Amygdala (tissue), 56 donors: ENCODE measurements around the gene SLC35G6.
"Not testable (repeated sequence)": the region's sequence is repeated elsewhere in the genome, so short reads cannot be mapped to it uniquely, and the experiment has no call there.

ENCODE experiments used
- DNase-seq, 56 donors: peaks; one replicate each; lab custom pipeline; 2025; lab: John Stamatoyannopoulos, UW

Gene SLC35G6

GRCh38 chr17:7459961-7460545, 21.2 kb upstream of the SLC35G6 start:
- no peak for DNase-seq

DNA sequence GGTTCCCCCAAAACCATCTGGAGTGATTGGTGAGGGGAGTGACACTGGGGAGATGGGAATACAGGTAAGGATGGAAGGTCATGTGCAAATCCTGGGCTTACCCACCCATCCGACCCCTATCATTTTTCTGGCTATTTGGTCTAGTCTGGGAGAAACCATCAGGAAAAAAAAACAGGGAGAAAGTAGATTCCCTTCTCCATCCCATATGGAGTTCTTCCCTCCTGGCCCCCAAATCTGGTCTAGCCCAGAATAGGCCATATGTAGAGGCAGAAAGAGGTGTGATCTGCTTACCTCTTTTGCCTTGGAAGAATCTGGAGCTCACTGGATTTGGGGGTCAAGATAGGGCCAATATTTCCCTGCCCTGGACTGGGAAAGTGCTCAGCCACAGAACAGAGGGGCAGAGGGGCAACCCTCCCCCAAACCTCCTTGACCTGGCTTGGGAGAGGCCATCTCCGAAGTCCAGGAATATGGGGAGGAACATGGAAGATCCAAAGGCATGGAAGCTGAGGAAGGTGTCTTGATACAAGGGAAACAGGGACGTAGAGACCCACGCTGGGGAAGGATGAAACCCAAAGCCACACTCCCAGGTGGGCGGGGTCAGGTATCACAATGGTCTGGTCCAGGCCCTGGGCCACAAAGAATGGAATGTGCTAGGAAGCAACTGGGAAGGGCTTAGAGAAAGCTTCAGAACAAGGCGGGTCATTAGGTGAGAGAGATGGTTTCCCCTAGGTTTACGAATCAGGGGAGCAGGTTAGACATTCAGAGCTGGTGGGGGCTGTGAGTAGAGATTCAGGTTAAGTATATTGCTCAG, 20.2 kb upstream of the SLC35G6 start:
- no peak for DNase-seq

DNA sequence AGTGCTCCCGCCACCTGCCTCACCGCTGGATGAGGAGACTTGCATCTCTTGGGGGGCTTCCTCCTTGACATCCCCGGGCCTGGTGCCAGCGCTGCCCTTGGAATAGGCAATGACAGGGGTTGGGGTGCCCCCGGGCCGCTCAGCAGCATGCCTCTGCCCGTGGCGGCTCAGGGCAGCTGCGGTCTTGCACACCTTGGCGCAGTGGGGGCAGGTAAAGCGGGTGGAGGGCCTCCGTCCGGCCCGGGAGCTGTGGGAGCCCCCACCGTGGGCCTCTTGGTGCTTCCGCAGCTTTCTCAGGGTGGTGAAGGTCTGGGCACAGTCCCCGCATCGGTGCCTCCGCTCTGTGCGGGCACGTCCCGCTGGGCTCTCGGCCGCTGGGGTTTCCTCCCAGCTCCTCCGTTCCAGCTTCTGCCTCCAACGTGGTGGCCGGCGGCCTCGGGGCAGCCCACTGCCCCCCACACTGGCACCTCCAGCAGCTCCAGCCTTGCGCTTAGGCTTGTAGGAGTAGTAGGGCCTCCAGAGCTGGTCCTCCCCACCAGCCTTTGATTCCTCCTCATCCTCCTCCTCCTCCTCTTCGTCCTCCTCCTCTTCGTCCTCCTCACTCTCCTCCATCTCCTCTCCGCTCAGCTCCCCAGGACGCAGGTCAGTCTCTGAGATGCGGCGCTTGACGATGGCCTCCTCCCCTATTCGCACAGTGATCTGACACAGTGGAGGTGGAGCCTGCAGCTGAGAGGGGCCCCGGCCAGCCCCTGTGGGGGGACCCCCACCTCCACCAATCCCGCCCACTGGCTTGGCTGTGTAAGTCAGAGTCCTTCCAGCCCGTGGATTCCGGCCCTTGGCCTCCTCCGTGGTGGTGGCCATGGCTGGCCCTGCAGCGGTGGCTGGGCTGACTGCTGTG, 18.5 kb upstream of the SLC35G6 start:
- no peak for DNase-seq

GRCh38 chr17:7463372-7463846, 17.8 kb upstream of the SLC35G6 start:
- no peak for DNase-seq

DNA sequence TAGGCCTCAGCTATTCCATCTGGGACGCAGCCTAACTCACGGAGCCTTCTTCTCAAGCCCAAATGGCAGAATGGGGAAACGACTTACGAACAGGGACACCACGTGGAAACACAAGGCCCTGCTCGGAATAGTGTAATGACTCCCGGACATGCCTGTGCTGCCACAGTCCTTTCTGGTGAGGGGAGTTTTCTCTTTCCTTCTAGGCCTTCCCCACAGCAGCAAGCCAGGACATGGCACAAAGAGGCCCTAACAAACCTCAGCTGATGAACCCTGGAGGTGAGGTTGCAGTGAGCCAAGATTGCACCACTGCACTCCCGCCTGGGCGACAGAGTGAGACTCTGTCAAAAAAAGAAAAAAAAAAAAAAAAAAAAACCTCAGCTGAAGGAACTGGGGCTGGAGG, 17.2 kb upstream of the SLC35G6 start:
- no peak for DNase-seq

DNA sequence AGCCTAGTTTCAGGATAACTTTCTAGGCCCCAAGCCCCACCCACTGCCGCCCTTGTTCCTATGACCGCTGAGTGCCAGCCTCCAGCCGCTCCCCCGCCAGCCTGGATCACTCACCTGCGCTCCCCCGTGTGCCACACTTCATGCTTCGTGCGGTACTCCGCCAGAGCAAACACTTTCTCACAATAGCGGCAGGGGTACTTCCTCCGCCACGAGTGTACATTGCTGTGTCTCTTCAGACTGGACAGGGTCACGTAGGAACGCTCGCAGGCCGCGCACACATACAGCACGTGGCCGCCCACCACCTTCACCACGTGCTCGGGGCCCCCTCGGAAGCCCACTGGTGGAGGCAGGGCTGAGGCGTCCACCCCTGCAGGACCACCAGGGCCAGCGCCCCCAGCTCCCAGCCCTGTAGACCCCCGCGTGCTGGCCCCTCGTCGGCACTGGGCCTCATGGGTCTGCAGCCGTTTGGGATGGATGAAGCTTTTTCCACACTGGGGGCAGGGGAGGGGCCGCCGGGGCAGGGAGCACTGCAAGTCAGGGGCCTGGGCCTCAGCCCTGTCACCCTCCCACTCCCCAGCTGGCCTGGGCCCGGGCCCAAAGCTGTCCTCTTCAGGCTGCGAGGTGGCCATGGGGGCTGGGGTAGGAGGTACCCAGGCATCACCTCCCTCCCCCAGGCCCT, 15.5 kb upstream of the SLC35G6 start:
- DNase-seq, result no peak

GRCh38 chr17:7466318-7466638, 15.0 kb upstream of the SLC35G6 start:
- DNase-seq, result no peak

- DNase-seq, result peak in 8 of 56 donors; percentile 18 to 89 (median 40)
These were observed 14.5 kb upstream of the SLC35G6 start for GRCh38 chr17:7466639-7467341.

- no peak for DNase-seq
These were observed 13.7 kb upstream of the SLC35G6 start for GRCh38 chr17:7467498-7467897.

DNA sequence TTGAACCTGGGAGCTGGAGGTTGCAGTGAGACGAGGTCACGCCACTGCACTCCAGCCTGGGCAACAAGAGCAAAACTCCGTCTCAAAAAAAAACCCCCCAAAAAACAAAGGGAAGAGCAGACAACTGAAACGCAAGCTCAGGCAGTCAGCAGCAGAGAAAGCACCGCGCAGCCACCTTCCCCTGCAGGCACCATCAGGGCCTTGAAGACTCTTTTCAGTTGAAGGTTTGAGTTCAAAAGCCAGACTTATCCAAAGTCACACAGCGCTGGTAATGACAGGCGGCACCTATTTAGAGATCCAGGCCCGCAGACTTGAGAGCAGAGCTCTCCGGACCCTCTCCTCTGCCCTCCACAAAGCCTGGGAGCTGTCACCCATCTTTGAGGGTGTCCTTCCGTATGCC, 13.0 kb upstream of the SLC35G6 start:
- DNase-seq, result no peak

DNA sequence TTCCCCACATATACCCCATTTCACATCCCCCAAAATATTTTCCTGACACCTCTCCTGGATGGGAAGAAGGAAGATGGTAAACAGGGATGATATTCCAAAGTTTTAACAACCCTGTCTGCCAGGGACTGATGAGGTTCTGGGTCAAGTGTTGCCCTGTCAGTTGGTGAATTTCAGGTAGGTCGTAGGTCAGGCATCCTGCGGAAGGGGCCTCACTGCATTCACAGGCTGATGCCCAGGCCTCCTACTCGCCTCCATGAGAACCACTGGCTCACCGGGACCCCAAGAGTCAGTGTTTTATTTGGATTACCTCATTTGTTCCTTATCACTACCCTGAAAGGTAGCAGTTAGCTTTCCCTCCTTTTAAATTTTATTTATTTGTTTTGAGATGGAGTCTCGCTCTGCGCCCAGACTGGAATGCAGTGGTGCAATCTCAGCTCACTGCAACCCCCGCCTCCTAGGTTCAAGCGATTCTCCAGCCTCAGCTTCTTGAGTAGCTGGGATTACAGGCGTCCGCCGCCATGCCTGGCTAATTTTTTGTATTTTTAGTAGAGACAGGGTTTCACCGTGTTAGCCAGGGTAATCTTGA, 12.3 kb upstream of the SLC35G6 start:
- DNase-seq, result no peak

- DNase-seq, result not testable (repeated sequence)
These were observed 11.4 kb upstream of the SLC35G6 start for GRCh38 chr17:7469843-7470242.

- DNase-seq, result not testable (repeated sequence)
These were observed 10.7 kb upstream of the SLC35G6 start for GRCh38 chr17:7470457-7470973.

- no peak for DNase-seq
These were observed 9.5 kb upstream of the SLC35G6 start for GRCh38 chr17:7471729-7472128.

DNA sequence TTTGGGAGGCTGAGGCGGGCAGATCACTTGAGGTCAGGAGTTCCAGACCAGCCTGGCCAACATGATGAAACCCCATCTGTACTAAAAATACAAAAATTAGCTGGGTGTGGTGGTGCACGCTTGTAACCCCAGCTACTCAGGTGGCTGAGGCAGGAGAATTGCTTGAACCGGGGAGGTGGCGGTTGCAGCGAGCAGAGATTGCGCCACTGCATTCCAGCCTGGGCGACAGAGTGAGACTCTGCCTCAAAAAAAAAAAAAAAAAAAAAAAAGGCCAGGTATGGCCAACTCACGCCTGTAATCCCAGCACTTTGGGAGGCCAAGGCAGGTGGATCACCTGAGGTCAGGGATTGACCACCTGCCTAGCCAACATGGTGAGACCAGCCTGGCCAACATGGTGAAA, 6.5 kb upstream of the SLC35G6 start:
- DNase-seq, result not testable (repeated sequence)

DNA sequence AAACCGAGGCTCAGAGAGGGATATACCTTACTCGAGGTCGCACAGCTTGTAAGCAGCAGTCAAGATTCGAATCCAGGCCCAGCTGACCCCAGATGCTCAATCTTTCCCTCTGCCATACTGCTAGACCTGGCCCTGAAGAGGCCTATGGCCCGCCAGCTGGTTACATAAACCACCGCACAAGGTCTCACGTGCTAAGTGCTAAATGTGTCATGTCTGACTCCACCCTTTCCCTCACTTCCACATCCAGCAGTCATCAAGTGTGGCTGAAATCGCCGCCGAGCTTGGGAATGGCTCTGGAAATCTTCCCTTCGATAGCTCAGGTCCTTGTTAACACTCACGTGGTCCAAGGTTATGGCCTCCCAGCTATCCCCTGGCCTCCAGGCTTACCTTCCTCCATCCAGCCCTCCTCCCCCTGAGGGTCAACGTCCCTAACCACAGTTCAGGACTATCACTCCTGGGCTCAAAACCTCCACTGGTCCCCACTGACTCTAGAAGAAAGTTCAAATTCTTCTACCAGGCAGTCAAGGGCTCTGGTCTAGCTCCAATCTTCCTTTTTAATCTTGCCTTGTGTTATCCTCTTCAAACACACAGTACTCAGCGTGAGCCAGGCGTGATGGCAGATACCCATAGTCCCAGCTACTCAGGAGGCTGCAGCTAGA, 5.4 kb upstream of the SLC35G6 start:
- DNase-seq, result no peak

DNA sequence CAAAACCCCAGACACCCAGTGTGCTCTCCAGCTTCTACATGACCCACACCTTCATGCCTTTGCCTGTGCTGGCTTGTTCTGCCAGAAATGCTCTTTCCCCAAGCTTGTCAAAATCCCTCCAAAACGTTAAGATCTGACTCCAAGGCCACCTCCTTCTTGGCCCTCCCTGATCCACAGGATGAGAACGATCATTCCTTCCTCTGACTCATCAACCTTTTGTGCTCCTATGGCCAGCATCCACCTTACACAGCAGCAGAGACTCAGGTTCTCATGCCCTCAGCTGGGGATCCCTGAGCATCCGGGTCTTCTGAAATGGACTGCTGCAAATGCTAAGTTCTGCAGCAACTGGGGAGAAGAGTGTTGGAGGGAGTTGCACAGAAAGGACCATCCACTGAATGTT, 4.8 kb upstream of the SLC35G6 start:
- no peak for DNase-seq

- DNase-seq, result no peak
These were observed 4.3 kb upstream of the SLC35G6 start for GRCh38 chr17:7476951-7477350.
